Pancreas (tissue), 10 donors: ENCODE data around the gene PKD1L1. TPM values are rescaled to one million over a fixed set of nuclear protein-coding genes. Genes with fewer than 3 reads are reported as not detected.
"Not testable (repeated sequence)": the region's sequence is repeated elsewhere in the genome, so short reads cannot be mapped to it uniquely, and the experiment has no call there.

Source experiments
- ATAC-seq, 4 donors: fragments of 200-7000 bp; cut with Tn5 transposase; one replicate each; pipeline versions ENCODE4 v1.8.0 to v1.9.1; 2020; ENCODE audit warnings: mild to moderate bottlenecking in 4 of 4, moderate library complexity in 4 of 4
- DNase-seq, 6 donors: peaks; one replicate each; pipeline ENCODE4 v3.0.0-alpha.2; 2020
- FAIRE-seq: peaks from 2 replicates; lab custom pipeline; 2012; peaks lifted over from hg19 to GRCh38; lab: Jason Lieb, UNC
- H3K27ac ChIP-seq, 4 donors: fragments of 200-600 bp; sonication (generic); 1 replicate in 3 of 4; 2 replicates in 1 of 4; pipeline versions ENCODE4 v1.5.0 to v1.8.0; 2020
- H3K27me3 ChIP-seq, 4 donors: fragments of 200-600 bp; one replicate each; pipeline ENCODE4 v1.8.0; 2021
- H3K36me3 ChIP-seq, 3 donors: fragments of 200-600 bp; sonication (generic) in 1 of 3; one replicate each; pipeline versions ENCODE4 v1.5.0 to v1.8.0; 2020 to 2021
- H3K4me1 ChIP-seq, 3 donors: fragments of 200-600 bp; one replicate each; pipeline ENCODE4 v1.8.0; 2021
- H3K4me3 ChIP-seq, 4 donors: fragments of 200-600 bp; sonication (generic) in 2 of 4; one replicate each; pipeline versions ENCODE4 v1.5.0 to v1.8.0; 2020 to 2021
- H3K9me3 ChIP-seq, 4 donors: fragments of 200-600 bp; one replicate each; pipeline ENCODE4 v1.8.0; 2021
- CTCF ChIP-seq, 4 donors: fragments of 200-600 bp; sonication (generic) in 3 of 4; IDR thresholded peaks; one replicate each; pipeline versions ENCODE4 v1.5.0 to v1.8.0; 2021; ENCODE audit warnings: antibody characterized with exemption in 4 of 4
- WGBS, 2 donors: extraction: QIAGEN DNeasy Blood & Tissue Kit; methylation state at CpG; one replicate each; pipeline ENCODE4 v1.1.7; 2013; 5-methylcytosine and 5-hydroxymethylcytosine counted together
- intact Hi-C, 3 donors: fragments of 100-400 bp; cut with DNase I; formaldehyde crosslinking; loops; one replicate each; pipeline versions ENCODE4 v1.11.1 to v1.14.2; 2022
- polyA plus RNA-seq, 2 donors: library from polyadenylated mRNA; stranded (reverse); fragments of 200-250 nt; gene quantifications; one replicate each; pipeline ENCODE4 v1.2.3, GENCODE V29; 2013
- total RNA-seq, 6 donors: library from RNA; stranded (reverse); fragmentation: NEBNext Ultra II Directional in 4 of 6; extraction: Animal tissue kit (Norgen Biotek cat#: 25700) in 4 of 6; gene quantifications; one replicate each; pipeline versions ENCODE4 v1.2.1 to v1.2.4, GENCODE V29; 2021 to 2023
- donor health status: healthy with polysubstance abuse.
- donor health status: DM: no; HTN: no; CAD: no; lungs with moderate emphysema.
- donor health status: DM: no; HTN: no; CAD: no.
- donor health status: control.
- donor health status: control.
- donor health status: Bipolar disorder and iron deficiency.
- donor health status: DM: yes; HTN: yes; CAD: no.
- donor health status: DM: no; HTN: no; CAD: no.
- donor health status: DM: no; HTN: no; CAD: no.
- donor health status: DM: yes; HTN: yes; CAD: no.

The PKD1L1 gene
- total and polyA plus RNA-seq, 8 donors = 0.03 to 0.54 (median 0.13) TPM

GRCh38 chr7:47990592-47990991 is 42.3 kb upstream of the PKD1L1 start:
- H3K4me1 ChIP-seq = no peaks in the 10 kb centered on the region
- no peaks in the 10 kb centered on the region for H3K27me3 ChIP-seq
- intact Hi-C loops = loop anchor here in 1 of 3 donors (5.0 kb wide), 1 partner anchor 117 kb away; no protein-coding TSS in a partner anchor
- ATAC-seq (no peak), FAIRE-seq (no peak), DNase-seq (no peak)
- TF ChIP-seq CTCF (IDR thresholded peaks at IDR 0.05) = no peak
- no peak overlapping the region for H3K27ac ChIP-seq
- WGBS, 2 donors = 92 to 97% methylated on average over 5 of the region's 5 CpGs
- no peaks in the 10 kb centered on the region for H3K36me3 ChIP-seq
- H3K4me3 ChIP-seq = no peak overlapping the region
- H3K9me3 ChIP-seq = no peaks in the 10 kb centered on the region

DNA sequence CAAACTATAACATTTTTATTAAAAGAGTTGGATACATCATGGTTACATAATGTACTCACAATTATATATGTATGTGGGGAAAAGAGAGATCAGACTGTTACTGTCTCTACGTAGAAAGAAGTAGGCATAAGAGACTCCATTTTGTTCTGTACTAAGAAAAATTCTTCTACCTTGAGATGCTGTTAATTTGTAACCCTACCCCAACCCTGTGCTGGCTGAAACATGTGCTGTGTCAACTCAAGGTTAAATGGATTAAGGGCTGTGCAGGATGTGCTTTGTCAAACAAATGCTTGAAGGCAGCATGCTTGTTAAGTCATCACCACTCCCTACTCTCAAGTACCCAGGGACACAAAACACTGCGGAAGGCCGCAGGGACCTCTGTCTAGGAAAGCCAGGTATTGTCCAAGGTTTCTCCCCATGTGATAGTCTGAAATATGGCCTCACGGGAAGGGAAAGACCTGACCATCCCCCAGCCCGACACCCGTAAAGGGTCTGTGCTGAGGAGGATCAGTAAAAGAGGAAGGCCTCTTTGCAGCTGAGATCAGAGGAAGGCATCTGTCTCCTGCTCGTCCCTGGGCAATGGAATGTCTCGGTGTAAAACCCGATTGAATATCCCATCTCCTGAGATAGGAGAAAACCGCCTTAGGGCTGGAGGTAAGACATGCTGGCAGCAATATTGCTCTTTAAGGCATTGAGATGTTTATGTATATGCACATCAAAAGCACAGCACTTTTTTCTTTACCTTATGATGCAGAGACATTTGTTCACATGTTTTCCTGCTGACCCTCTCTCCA is 41.5 kb upstream of the PKD1L1 start:
- intact Hi-C loops = loop anchor here in 1 of 3 donors (5.0 kb wide), 1 partner anchor 117 kb away; no protein-coding TSS in a partner anchor
- not testable (repeated sequence) for H3K4me3 ChIP-seq, H3K36me3 ChIP-seq, H3K27ac ChIP-seq, FAIRE-seq, ATAC-seq, DNase-seq, H3K4me1 ChIP-seq, H3K27me3 ChIP-seq, H3K9me3 ChIP-seq
- 71 to 73% methylated on average over 9 to 10 of the region's 10 CpGs for WGBS, 2 donors

DNA sequence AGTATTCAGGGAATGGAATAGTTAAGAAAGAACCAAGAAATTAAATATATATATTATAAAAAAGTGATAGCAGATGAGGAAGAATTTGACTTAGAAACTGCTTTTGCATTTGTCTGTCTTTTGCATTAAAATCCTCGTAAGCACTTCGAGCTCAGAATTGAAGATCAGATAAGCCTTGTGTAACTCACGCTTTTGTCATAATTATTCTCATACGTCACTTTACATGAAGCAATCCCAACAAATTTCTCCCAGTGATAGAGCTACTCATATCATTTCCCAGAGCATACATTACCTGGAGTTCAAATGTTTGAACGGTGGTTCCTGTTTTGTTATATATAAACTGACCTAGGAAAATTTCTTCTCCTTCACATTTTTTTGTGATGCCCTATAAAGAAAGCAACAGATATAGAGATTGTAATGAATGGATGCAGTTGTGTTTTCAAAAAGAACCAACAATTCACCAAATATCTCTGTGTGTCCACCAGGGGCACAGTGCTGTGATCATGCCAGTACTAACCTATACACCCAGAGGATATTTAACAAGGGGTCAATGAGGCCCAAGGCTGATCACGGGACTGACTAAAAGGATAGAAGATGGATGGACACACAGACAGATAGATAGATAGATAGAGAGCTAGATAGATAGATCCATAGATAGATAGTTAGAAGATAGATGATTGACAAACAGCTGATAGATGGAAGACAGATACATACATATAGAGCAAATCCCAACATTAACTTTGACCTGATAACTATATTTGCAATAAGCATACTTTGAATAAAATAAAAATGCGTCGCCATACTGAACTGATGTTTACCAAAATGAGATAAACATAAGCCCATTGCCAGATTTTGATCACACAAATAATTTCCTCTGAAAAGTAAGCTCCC is 40.5 kb upstream of the PKD1L1 start:
- Histone ChIP-seq H3K27me3 (no peaks in the 10 kb centered on the region), H3K27ac (no peak overlapping the region), H3K36me3 (no peaks in the 10 kb centered on the region), H3K4me3 (no peak overlapping the region), H3K4me1 (no peaks in the 10 kb centered on the region), H3K9me3 (no peaks in the 10 kb centered on the region)
- no peak for FAIRE-seq
- ATAC-seq = no peak
- DNase-seq = no peak
- WGBS, 2 donors = 65 to 76% methylated on average over 8 of the region's 8 CpGs
- TF ChIP-seq CTCF (IDR thresholded peaks at IDR 0.05) = peak in 1 of 4 donors; percentile 9
- intact Hi-C loops = no loop called here

DNA sequence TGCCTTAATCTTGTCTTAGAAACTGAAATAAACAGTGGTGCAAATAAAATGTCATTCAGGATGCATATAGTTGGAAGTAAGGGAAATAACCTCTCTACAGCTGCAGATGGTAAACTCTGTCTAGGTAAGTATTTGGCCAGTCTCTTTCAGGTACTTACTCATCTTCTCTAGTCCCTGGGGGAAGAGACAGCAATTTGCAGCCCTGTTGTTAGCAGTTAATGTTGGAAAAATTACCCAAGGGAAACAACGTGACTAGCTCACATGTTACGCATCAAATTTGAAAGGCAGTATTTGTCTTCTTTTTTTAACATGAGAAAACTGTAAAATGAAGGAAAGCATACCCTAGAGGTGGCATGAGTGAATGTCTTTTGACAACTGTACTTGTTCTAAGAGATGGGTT is 34.3 kb upstream of the PKD1L1 start:
- Histone ChIP-seq H3K27me3 (no peaks in the 10 kb centered on the region), H3K36me3 (peaks cover 0 to 6% (median 0%) of the 10 kb centered on the region in 3 donors), H3K4me1 (peaks cover 0 to 13% (median 8%) of the 10 kb centered on the region in 3 donors), H3K27ac (no peak overlapping the region), H3K9me3 (no peaks in the 10 kb centered on the region), H3K4me3 (no peak overlapping the region)
- FAIRE-seq = no peak
- WGBS, 2 donors = 18 to 25% methylated on average over 2 of the region's 2 CpGs
- intact Hi-C loops = no loop called here
- ATAC-seq = no peak
- no peak for TF ChIP-seq CTCF (IDR thresholded peaks at IDR 0.05)
- no peak for DNase-seq

- H3K4me3 ChIP-seq, H3K27ac ChIP-seq, DNase-seq, FAIRE-seq, H3K27me3 ChIP-seq, H3K9me3 ChIP-seq, intact Hi-C loops, ATAC-seq: not testable (repeated sequence)
- WGBS, 2 donors = 96 to 97% methylated on average over 4 of the region's 5 CpGs
- H3K36me3 ChIP-seq = peaks cover 0 to 25% (median 10%) of the 10 kb centered on the region in 3 donors
- peaks cover 0 to 14% (median 8%) of the 10 kb centered on the region in 3 donors for H3K4me1 ChIP-seq
These were observed 32.4 kb upstream of the PKD1L1 start for GRCh38 chr7:47980648-47981047.
